Chondrocyte (in vitro differentiated cells): ENCODE data around the gene ING4. TPM values are rescaled to one million over a fixed set of nuclear protein-coding genes. Genes with fewer than 3 reads are reported as not detected.

Source experiments
- DNase-seq: peaks from one replicate; pipeline ENCODE4 v3.0.0; 2021; ENCODE audit warnings: mixed read lengths, low spot score
- H3K27ac Mint-ChIP-seq: one replicate; pipeline ENCODE4 v1.8.0; 2021; ENCODE audit warnings: mild to moderate bottlenecking, moderate library complexity, mixed read lengths; ENCODE audit not compliant: unreplicated experiment
- H3K27me3 Mint-ChIP-seq: 2 replicates; pipeline ENCODE4 v1.8.0; 2021; ENCODE audit warnings: low read depth, mixed read lengths
- H3K36me3 Mint-ChIP-seq: 2 replicates; pipeline ENCODE4 v1.8.0; 2021; ENCODE audit warnings: low read depth, mixed read lengths
- H3K4me1 Mint-ChIP-seq: 2 replicates; pipeline ENCODE4 v1.8.0; 2021; ENCODE audit warnings: low read depth, mild to moderate bottlenecking, mixed read lengths
- H3K4me3 Mint-ChIP-seq: one replicate; pipeline ENCODE4 v1.8.0; 2021; ENCODE audit warnings: mild to moderate bottlenecking, moderate library complexity, mixed read lengths; ENCODE audit not compliant: unreplicated experiment
- H3K9me3 Mint-ChIP-seq: 2 replicates; pipeline ENCODE4 v1.8.0; 2021; ENCODE audit warnings: low read depth, mixed read lengths
- CTCF ChIP-seq: fragments of 200-600 bp; sonication (generic); IDR thresholded peaks from 2 replicates; pipeline ENCODE4 v1.5.0; 2021; ENCODE audit warnings: antibody characterized with exemption, mild to moderate bottlenecking, moderate library complexity
- total RNA-seq: library from RNA; stranded (reverse); gene quantifications from 3 replicates; pipeline ENCODE4 v1.2.1, GENCODE V29; 2021

ING4 gene
- total RNA-seq, 1 donor from 2014 or later = 37.5 TPM

GRCh38 chr12:6605421-6606330, 57.2 kb downstream of the ING4 start:
- DNase-seq = no peak
- H3K9me3 Mint-ChIP-seq = no peaks in the 10 kb centered on the region
- peak; percentile 13 for TF ChIP-seq CTCF

GRCh38 chr12:6604259-6605029, 58.5 kb downstream of the ING4 start:
- H3K4me1 Mint-ChIP-seq = peaks cover 41% of the 10 kb centered on the region
- no peak for DNase-seq
- peak overlapping the region; percentile 84 for H3K27ac Mint-ChIP-seq
- H3K9me3 Mint-ChIP-seq = no peaks in the 10 kb centered on the region
- peak overlapping the region; percentile 89 for H3K4me3 Mint-ChIP-seq
- H3K27me3 Mint-ChIP-seq = no peaks in the 10 kb centered on the region
- H3K36me3 Mint-ChIP-seq = peaks cover 22% of the 10 kb centered on the region
- TF ChIP-seq CTCF = no peak

More at GRCh38 chr12:6605421-6606330, 57.2 kb downstream of the ING4 start:
- H3K27ac Mint-ChIP-seq = peak overlapping the region; percentile 84
- peak overlapping the region; percentile 89 for H3K4me3 Mint-ChIP-seq
- no peaks in the 10 kb centered on the region for H3K27me3 Mint-ChIP-seq
- H3K36me3 Mint-ChIP-seq = peaks cover 15% of the 10 kb centered on the region
- peaks cover 41% of the 10 kb centered on the region for H3K4me1 Mint-ChIP-seq

DNA sequence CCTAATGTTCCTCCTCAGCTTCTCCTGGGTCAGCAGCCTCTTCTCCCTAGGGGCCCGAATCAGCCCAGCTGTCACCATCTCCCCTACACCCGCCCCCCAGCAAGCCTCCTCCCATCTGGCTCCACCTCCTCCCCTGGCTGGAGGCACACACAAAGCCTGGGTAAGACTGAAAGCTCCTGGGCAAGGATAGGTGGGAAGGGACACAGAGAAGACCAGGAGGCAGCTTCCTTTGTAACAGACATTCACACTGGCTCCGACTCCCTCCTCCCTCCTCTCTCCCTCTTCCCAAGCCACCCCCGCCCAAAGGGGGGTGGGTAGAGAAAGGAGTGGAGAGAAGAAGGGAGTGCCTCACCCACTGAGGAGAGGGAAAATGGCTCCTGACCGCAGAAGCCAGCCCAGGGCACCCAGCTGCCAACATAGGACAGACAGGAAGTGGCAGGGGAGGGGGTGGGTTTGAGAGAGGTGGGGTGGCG, 59.8 kb downstream of the ING4 start:
- Mint-ChIP-seq H3K36me3 (peaks cover 26% of the 10 kb centered on the region), H3K27ac (peak overlapping the region; percentile 88), H3K4me1 (peaks cover 41% of the 10 kb centered on the region), H3K9me3 (no peaks in the 10 kb centered on the region), H3K27me3 (no peaks in the 10 kb centered on the region), H3K4me3 (peak overlapping the region; percentile 89)
- no peak for DNase-seq
- TF ChIP-seq CTCF = no peak

GRCh38 chr12:6602526-6602925, 60.4 kb downstream of the ING4 start:
- no peak for DNase-seq
- Mint-ChIP-seq H3K27ac (peak overlapping the region; percentile 88), H3K27me3 (no peaks in the 10 kb centered on the region), H3K36me3 (peaks cover 32% of the 10 kb centered on the region), H3K4me1 (peaks cover 41% of the 10 kb centered on the region), H3K4me3 (peak overlapping the region; percentile 89), H3K9me3 (no peaks in the 10 kb centered on the region)
- TF ChIP-seq CTCF = no peak

Other genes with a start within 250 kb of the ING4 start
- not detected in 3 replicates for gene CD27, start 218.2 kb downstream of the ING4 start, total RNA-seq
- gene TAPBPL, start 211.1 kb downstream of the ING4 start, total RNA-seq = 4.6 to 12.3 TPM (median 5.2 TPM) in 3 replicates
- gene VAMP1, start 192.4 kb downstream of the ING4 start, total RNA-seq = 5.3 to 6.1 TPM (median 5.3 TPM) in 3 replicates
- 169 to 201 TPM (median 170 TPM) in 3 replicates for gene MRPL51, start 169.9 kb downstream of the ING4 start, total RNA-seq
- gene NCAPD2, start 169.0 kb downstream of the ING4 start, total RNA-seq = 23.0 to 27.7 TPM (median 25.0 TPM) in 3 replicates
- gene GAPDH, start 128.6 kb downstream of the ING4 start, total RNA-seq = 2,133 to 3,148 TPM (median 3,067 TPM) in 3 replicates
- gene IFFO1, start 107.1 kb downstream of the ING4 start, total RNA-seq = 29.0 to 29.5 TPM (median 29.2 TPM) in 3 replicates
- 27.1 to 39.3 TPM (median 32.5 TPM) in 3 replicates for gene NOP2, start 94.8 kb downstream of the ING4 start, total RNA-seq
- gene CHD4, start 55.7 kb downstream of the ING4 start, total RNA-seq = 227 to 242 TPM (median 231 TPM) in 3 replicates
- gene LPAR5, start 27.2 kb downstream of the ING4 start, total RNA-seq = 0.41 to 0.57 TPM (median 0.48 TPM) in 3 replicates
- 0.37 to 0.74 TPM (median 0.41 TPM) in 3 replicates for gene ACRBP, start 15.7 kb downstream of the ING4 start, total RNA-seq
- gene ZNF384, start 26.3 kb upstream of the ING4 start, total RNA-seq = 50.7 to 56.2 TPM (median 55.1 TPM) in 3 replicates
- gene PIANP, start 37.7 kb upstream of the ING4 start, total RNA-seq = 3.2 to 9.3 TPM (median 4.4 TPM) in 3 replicates
- 57.0 to 74.4 TPM (median 59.3 TPM) in 3 replicates for gene COPS7A, start 60.9 kb upstream of the ING4 start, total RNA-seq
- 161 to 172 TPM (median 163 TPM) in 3 replicates for gene MLF2, start 90.0 kb upstream of the ING4 start, total RNA-seq
- 413 to 493 TPM (median 463 TPM) in 3 replicates for gene PTMS, start 103.2 kb upstream of the ING4 start, total RNA-seq
- gene LAG3, start 109.4 kb upstream of the ING4 start, total RNA-seq = 0.56 to 1.7 TPM (median 1.0 TPM) in 3 replicates
- 0.70 to 1.2 TPM (median 0.72 TPM) in 3 replicates for gene CD4, start 126.4 kb upstream of the ING4 start, total RNA-seq
- 3.2 to 4.6 TPM (median 4.2 TPM) in 3 replicates for gene GPR162, start 158.7 kb upstream of the ING4 start, total RNA-seq
- 109 to 116 TPM (median 114 TPM) in 3 replicates for gene P3H3, start 165.3 kb upstream of the ING4 start, total RNA-seq
- gene GNB3, start 177.8 kb upstream of the ING4 start, total RNA-seq = 10.2 to 11.5 TPM (median 10.9 TPM) in 3 replicates
- 4.1 to 7.5 TPM (median 5.6 TPM) in 3 replicates for gene CDCA3, start 188.2 kb upstream of the ING4 start, total RNA-seq
- gene USP5, start 189.0 kb upstream of the ING4 start, total RNA-seq = 103 to 147 TPM (median 106 TPM) in 3 replicates
- gene TPI1, start 204.4 kb upstream of the ING4 start, total RNA-seq = 430 to 562 TPM (median 551 TPM) in 3 replicates
- gene SPSB2, start 210.2 kb upstream of the ING4 start, total RNA-seq = 7.6 to 11.8 TPM (median 7.9 TPM) in 3 replicates
- gene LRRC23, start 241.7 kb upstream of the ING4 start, total RNA-seq = 6.3 to 9.3 TPM (median 7.6 TPM) in 3 replicates